Left lung (tissue), 10 donors: ENCODE measurements around the gene ADCY4. TPM values are rescaled to one million over a fixed set of nuclear protein-coding genes. Genes with fewer than 3 reads are reported as not detected.

ENCODE experiments used
- ATAC-seq: fragments of 200-7000 bp; cut with Tn5 transposase; one replicate; pipeline ENCODE4 v1.9.1; 2020; ENCODE audit warnings: moderate library complexity
- DNase-seq, 4 donors: peaks; one replicate each; pipeline ENCODE4 v3.0.0-alpha.2; 2013 to 2020
- H3K27ac ChIP-seq, 2 donors: fragments of 200-600 bp; sonication (generic) in 1 of 2; one replicate each; pipeline versions ENCODE4 v1.5.0 to v1.8.0; 2020 to 2021
- H3K27me3 ChIP-seq, 2 donors: fragments of 200-600 bp; sonication (generic) in 1 of 2; one replicate each; pipeline versions ENCODE4 v1.5.0 to v1.8.0; 2020 to 2021
- H3K36me3 ChIP-seq, 2 donors: fragments of 200-600 bp; sonication (generic) in 1 of 2; one replicate each; pipeline versions ENCODE4 v1.5.0 to v1.8.0; 2020 to 2021
- H3K4me1 ChIP-seq, 2 donors: fragments of 200-600 bp; one replicate each; pipeline ENCODE4 v1.8.0; 2021
- H3K4me3 ChIP-seq, 2 donors: fragments of 200-600 bp; sonication (generic) in 1 of 2; one replicate each; pipeline versions ENCODE4 v1.5.0 to v1.8.0; 2020 to 2021; ENCODE audit warnings: mild to moderate bottlenecking in 1 of 2
- H3K9me3 ChIP-seq, 2 donors: fragments of 200-600 bp; sonication (generic) in 1 of 2; one replicate each; pipeline versions ENCODE4 v1.5.0 to v1.8.0; 2020 to 2021
- CTCF ChIP-seq, 2 donors: fragments of 200-600 bp; sonication (generic) in 1 of 2; IDR thresholded peaks; one replicate each; pipeline versions ENCODE4 v1.5.0 to v1.8.0; 2021; ENCODE audit warnings: antibody characterized with exemption in 2 of 2
- intact Hi-C, 2 donors: fragments of 100-400 bp; cut with DNase I; formaldehyde crosslinking; loops; one replicate each; pipeline versions ENCODE4 v1.11.2 to v1.14.2; 2022
- polyA plus RNA-seq, 6 donors: library from polyadenylated mRNA; unstranded; fragments of 120-200 nt; gene quantifications; one replicate each; pipeline ENCODE4 v1.2.1, GENCODE V29; 2013; ENCODE audit not compliant: insufficient read length in 6 of 6
- total RNA-seq, 2 donors: library from RNA; stranded (reverse); fragmentation: NEBNext Ultra II Directional; extraction: Animal tissue kit (Norgen Biotek cat#: 25700); gene quantifications; one replicate each; pipeline ENCODE4 v1.2.1, GENCODE V29; 2021
- donor health status: DM: no; HTN: yes; CAD: no.
- donor health status: DM: no; HTN: no; CAD: no.

ADCY4 gene
- total and polyA plus RNA-seq, 8 donors = 25.7 to 48.5 (median 34.3) TPM

GRCh38 chr14:24349742-24350141 is 14.9 kb upstream of the ADCY4 start:
- no peaks in the 10 kb centered on the region for H3K36me3 ChIP-seq
- H3K4me3 ChIP-seq = no peak overlapping the region
- H3K4me1 ChIP-seq = peaks cover 4 to 19% of the 10 kb centered on the region in 2 donors
- no peak for DNase-seq
- H3K9me3 ChIP-seq = no peaks in the 10 kb centered on the region
- no peak for ATAC-seq
- TF ChIP-seq CTCF (IDR thresholded peaks at IDR 0.05) = no peak
- intact Hi-C loops = no loop called here
- H3K27ac ChIP-seq = no peak overlapping the region
- H3K27me3 ChIP-seq = no peaks in the 10 kb centered on the region

GRCh38 chr14:24348186-24348585 is 13.3 kb upstream of the ADCY4 start:
- no peak for DNase-seq
- Histone ChIP-seq H3K4me3 (no peak overlapping the region), H3K9me3 (no peaks in the 10 kb centered on the region), H3K36me3 (no peaks in the 10 kb centered on the region), H3K27ac (no peak overlapping the region), H3K27me3 (no peaks in the 10 kb centered on the region), H3K4me1 (peaks cover 0 to 8% of the 10 kb centered on the region in 2 donors)
- no peak for ATAC-seq
- intact Hi-C loops = no loop called here
- TF ChIP-seq CTCF (IDR thresholded peaks at IDR 0.05) = no peak

DNA sequence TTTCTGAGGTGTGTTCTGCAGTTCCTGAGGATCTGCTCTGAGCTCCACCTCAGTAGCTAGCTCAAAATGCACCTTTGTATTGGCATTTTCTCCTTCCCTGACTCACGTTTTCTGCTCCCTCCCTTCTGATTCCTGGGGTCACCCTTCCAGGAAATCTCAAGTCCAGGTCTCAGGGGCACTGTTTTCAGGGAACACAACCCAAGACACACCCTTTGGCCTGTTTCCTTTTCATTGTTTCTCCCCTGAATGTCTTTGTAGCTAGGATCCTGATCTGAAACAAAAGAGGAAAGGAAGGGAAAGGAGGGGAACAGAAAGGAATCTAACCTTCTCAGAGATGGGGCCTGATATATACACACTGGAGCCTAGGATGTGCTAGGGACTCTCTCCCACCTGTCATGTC is 12.3 kb upstream of the ADCY4 start:
- TF ChIP-seq CTCF (IDR thresholded peaks at IDR 0.05) = no peak
- no peaks in the 10 kb centered on the region for H3K9me3 ChIP-seq
- no peak overlapping the region for H3K27ac ChIP-seq
- no peaks in the 10 kb centered on the region for H3K27me3 ChIP-seq
- H3K36me3 ChIP-seq = no peaks in the 10 kb centered on the region
- peaks cover 0 to 6% of the 10 kb centered on the region in 2 donors for H3K4me1 ChIP-seq
- DNase-seq (no peak), ATAC-seq (no peak)
- H3K4me3 ChIP-seq = no peak overlapping the region
- intact Hi-C loops = no loop called here

DNA sequence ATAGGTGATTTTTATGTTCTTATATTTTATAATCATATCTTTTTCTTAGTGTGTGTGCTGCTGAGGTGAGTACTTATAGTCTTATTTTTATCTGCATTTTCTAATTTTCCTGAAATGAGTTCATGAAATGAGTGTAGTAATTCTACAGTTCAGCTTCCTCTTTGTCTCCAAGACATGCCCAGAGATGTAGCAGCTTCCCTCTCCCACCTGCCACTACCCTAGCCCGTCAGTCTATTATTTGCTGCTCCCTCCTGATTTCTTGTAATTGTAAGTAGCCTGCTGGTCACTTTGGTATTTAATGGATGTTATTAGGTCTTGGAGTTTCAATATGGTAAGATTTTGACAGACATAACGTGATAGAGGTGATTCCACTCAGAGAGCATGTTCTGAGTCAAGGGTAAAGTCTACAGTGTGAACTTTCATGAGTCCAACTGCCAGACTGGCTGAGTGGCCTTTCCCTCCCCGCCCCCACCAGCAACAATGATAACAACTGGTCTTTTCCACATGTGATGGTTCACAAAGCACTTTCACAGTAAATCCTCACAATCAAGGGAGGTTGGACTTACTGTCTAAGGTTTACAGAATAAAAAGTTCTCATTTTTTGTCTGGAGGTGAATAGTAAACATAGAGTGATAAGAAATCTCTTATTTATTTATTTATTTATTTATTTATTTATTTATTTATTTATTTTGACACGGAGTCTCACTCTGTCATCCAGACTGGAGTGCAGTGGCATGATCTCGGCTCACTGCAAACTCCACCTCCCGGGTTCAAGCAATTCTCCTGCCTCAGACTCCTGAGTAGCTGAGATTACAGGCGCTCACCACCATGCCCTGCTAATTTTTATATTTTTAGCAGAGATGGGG is 9.2 kb upstream of the ADCY4 start:
- Histone ChIP-seq H3K27ac (no peak overlapping the region), H3K36me3 (no peaks in the 10 kb centered on the region), H3K4me3 (no peak overlapping the region), H3K27me3 (no peaks in the 10 kb centered on the region), H3K9me3 (no peaks in the 10 kb centered on the region), H3K4me1 (peaks cover under 1 to 8% of the 10 kb centered on the region in 2 donors)
- DNase-seq (no peak), ATAC-seq (no peak)
- intact Hi-C loops = no loop called here
- no peak for TF ChIP-seq CTCF (IDR thresholded peaks at IDR 0.05)

- peaks cover 3 to 20% of the 10 kb centered on the region in 2 donors for H3K4me1 ChIP-seq
- no peak for DNase-seq
- no peak for TF ChIP-seq CTCF (IDR thresholded peaks at IDR 0.05)
- peaks cover 0 to 9% of the 10 kb centered on the region in 2 donors for H3K36me3 ChIP-seq
- no peak for ATAC-seq
- no peak overlapping the region for H3K4me3 ChIP-seq
- intact Hi-C loops = no loop called here
- no peak overlapping the region for H3K27ac ChIP-seq
- no peaks in the 10 kb centered on the region for H3K27me3 ChIP-seq
- H3K9me3 ChIP-seq = no peaks in the 10 kb centered on the region
These were observed 8.0 kb upstream of the ADCY4 start for GRCh38 chr14:24342889-24343288.
